AG09319 (cell line): ENCODE data around the gene ARHGDIG.

Source experiments
- DNase-seq: peaks from one replicate; pipeline ENCODE4 v3.0.0-alpha.2; 2010; ENCODE audit warnings: low read depth; ENCODE audit errors: extremely low read depth
- CTCF ChIP-seq: IDR thresholded peaks from 2 replicates; pipeline ENCODE4 v1.5.1; 2011; ENCODE audit warnings: low read depth, mild to moderate bottlenecking, inconsistent platforms, low read length, moderate library complexity

ARHGDIG gene

GRCh38 chr16:305916-306626 is 25.7 kb downstream of the ARHGDIG start:
- TF ChIP-seq CTCF: no peak

GRCh38 chr16:306911-307370 is 26.6 kb downstream of the ARHGDIG start:
- no peak for TF ChIP-seq CTCF
- DNase-seq: no peak

More at GRCh38 chr16:305916-306626, 25.7 kb downstream of the ARHGDIG start:
- DNase-seq: no peak

- TF ChIP-seq CTCF: no peak
Observed at GRCh38 chr16:307691-308312, 27.4 kb downstream of the ARHGDIG start.

GRCh38 chr16:309476-309875 is 29.1 kb downstream of the ARHGDIG start:
- no peak for DNase-seq

More at GRCh38 chr16:307691-308312, 27.4 kb downstream of the ARHGDIG start:
- DNase-seq: no peak

GRCh38 chr16:311725-312124 is 31.3 kb downstream of the ARHGDIG start:
- no peak for TF ChIP-seq CTCF
- no peak for DNase-seq

More at GRCh38 chr16:309476-309875, 29.1 kb downstream of the ARHGDIG start:
- no peak for TF ChIP-seq CTCF

GRCh38 chr16:314351-314750 is 34.0 kb downstream of the ARHGDIG start:
- TF ChIP-seq CTCF: no peak

GRCh38 chr16:314795-315299 is 34.5 kb downstream of the ARHGDIG start:
- DNase-seq: no peak
- TF ChIP-seq CTCF: no peak

More at GRCh38 chr16:314351-314750, 34.0 kb downstream of the ARHGDIG start:
- no peak for DNase-seq
